Endometrial microvascular endothelial cells (primary cell): Measurements from ENCODE around the gene TNMD. TPM values are rescaled to one million over a fixed set of nuclear protein-coding genes. Genes with fewer than 3 reads are reported as not detected.
"Not testable (repeated sequence)": the region's sequence is repeated elsewhere in the genome, so short reads cannot be mapped to it uniquely, and the experiment has no call there.

Experiments
- in situ Hi-C: cut with HindIII; loops from 2 replicates; pipeline ENCODE4 v1.10.0; 2017; ENCODE audit warnings: low sequenced_read_pairs, low pct_unique_long_range_greater_than_20kb; ENCODE audit errors: inconsistent ontology term
- total RNA-seq: library from RNA; depleted of rRNA; stranded (reverse); fragments of >200 nt; gene quantifications from one replicate; pipeline ENCODE4 v1.2.3, GENCODE V29; 2015; ENCODE audit errors: inconsistent ontology term

TNMD gene
- total RNA-seq, result not detected

DNA sequence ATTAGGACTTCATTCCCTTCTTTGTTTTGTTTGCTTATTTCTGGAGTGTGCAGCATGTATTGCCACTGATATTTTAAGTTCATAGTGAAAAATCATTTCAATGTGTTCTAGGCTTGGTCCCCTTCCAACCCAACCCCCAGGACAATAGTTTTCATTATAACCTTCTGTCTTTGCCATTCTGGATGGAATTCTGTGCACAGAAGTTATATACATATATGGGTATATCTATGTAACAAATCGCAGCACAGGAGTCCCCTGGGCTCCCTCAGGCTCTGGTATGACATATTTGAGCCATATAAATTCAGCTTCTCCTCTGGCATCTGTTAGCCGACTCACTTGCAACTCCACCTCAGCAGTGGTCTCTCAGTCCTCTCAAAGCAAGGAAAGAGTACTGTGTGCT, at the start of gene TNMD:
Gene TNMD (plus strand): TSS at position 326 of the 400 bp plus-strand sequence. CDS start 83 bp downstream, outside the sequence.
- in situ Hi-C loops, result no loop called here

DNA sequence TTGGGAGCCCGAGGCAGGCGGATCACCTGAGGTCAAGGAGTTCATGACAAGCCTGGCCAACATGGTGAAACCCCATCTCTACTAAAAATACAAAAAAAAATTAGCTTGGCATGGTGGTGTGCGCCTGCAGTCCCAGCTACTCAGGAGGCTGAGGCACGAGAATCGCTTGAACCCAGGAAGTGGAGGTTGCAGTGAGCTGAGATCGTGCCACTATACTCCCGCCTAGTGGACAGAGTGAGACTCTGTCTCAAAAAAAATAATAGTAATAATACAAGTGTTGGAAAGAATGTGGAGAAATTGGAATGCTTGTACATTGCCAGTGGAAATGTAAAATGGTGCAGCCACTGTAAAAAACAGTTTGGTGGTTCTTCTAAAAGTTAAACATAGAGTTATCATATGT, 19.2 kb upstream of the TNMD start:
- in situ Hi-C loops, result not testable (repeated sequence)

DNA sequence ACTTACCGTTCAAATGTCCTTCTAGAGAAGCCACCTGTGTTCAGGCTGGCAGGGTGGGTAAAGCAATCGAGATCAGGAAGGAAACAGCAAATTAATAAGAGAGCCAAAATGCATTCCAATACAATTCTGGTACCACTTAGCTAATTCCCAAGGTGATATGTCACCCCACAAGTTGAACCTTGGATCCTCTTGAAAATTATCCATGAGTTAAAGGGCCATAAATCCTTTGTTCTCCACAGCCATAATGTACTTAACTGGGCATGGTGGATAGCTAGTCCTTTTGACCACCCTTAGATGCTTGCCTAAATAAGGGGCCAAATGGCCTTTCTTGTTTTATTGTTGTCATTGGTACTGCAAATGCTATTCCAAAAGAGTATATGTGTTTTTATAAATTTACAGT, 2.0 kb downstream of the TNMD start:
- in situ Hi-C loops, result no loop called here

DNA sequence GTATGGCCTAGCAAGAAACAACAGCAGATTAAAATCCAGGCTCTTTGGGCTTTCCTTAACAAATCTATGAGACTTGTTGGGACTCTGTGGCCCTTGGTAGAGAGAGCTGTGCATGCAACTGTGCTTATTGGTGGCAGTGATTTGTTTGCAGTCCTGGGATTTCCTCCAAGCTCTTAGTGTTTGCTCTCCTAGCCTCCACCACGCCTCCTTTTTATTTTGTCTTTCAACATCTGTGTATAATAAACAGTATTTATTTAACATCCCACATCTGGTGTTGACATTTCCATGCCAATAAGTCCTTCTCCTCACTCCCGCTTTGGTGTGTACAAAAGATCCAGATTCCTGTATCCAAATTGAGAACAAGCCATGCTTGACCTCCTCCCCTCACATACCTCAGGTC, 3.1 kb downstream of the TNMD start:
- in situ Hi-C loops, result no loop called here

DNA sequence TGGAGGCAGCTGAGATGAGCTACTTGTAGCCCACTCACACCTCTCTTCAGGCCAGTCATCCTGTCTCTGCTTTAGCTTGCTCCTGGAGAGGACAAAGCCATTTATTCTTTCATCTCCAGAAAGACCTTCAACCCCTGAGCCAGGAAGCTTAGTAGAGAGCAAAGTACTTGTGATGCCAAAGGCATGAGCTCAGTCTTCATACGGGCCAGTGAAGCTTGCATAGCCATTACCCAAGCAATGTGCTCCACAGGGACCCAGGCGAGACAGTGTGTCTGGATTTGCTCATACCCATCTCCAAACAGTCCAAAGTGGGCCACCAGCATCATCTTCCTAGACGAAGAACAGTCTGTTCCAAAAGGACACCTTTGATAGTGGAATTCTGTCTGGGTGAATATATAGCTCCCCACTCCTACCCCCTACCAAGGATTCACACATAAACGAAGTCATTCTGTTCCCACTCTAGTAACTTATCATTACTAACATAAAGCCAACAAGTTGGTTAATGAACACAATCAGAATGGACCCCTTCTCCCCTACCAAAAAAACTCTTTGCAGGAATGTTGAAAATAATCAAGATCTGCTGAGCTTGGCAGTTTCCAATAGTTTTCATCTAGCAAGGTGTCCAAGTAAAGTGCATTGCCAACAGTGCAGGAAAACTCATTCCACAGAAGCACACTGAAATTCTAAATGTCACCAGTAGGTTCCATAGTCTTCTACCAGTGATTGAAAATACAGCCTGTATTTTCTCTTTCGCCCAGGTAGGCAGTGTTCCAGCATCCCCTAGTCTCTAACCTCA, 6.7 kb downstream of the TNMD start:
- in situ Hi-C loops, result no loop called here

DNA sequence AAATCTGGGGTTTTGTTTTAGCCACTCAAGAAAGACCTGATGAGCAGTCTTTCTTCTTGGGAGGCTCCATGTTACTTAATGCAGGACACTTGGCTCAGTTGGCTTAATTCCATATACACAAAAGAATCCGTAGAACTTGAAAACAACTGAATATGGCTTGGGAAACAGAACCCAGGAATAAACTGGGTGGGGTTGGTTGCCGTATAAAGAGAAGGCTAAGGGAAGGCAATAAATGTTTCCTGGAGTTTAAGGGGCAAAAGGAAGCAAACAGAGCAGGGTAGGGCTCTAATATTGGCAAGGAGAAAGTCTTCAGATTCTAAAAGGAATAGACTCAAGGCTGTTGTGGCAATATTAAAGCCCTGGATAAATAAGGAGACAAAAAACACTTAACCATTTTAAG, 8.4 kb downstream of the TNMD start:
- in situ Hi-C loops, result no loop called here

DNA sequence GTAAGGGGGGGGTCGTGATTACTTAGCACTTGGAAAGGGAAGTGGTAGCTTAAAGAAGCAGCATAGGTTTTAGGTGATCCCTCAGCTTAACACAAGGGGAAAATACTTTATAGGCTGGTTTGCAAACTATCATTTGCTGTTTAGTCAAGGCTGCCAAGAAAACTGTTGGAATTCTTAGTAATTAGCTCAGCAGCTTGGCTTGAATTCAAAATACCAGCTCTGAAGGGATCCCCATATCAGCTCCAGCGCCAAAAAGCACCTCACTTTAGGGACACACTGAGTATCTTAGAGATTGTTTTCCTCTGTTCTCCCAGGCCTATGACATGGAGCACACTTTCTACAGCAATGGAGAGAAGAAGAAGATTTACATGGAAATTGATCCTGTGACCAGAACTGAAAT, 8.8 kb downstream of the TNMD start:
- in situ Hi-C loops, result no loop called here

DNA sequence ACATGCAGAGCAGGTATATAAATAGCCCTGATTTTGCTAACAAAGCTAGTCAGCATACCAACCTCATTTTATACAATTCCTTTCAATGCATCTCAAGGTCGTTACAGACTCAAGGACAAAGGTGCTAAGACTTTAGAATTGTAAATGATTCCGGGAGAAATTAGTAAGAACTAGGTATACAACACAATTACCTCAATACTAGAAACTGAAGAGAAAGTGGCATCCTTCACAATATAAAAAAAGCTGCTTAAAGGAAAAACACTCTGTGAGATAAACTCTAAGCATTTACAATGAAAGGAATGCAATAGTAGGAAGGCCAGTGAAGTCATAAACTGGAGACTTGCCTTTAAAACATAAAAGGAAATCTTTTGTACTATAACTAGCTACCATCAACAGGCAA, 11.9 kb downstream of the TNMD start:
- in situ Hi-C loops, result no loop called here

DNA sequence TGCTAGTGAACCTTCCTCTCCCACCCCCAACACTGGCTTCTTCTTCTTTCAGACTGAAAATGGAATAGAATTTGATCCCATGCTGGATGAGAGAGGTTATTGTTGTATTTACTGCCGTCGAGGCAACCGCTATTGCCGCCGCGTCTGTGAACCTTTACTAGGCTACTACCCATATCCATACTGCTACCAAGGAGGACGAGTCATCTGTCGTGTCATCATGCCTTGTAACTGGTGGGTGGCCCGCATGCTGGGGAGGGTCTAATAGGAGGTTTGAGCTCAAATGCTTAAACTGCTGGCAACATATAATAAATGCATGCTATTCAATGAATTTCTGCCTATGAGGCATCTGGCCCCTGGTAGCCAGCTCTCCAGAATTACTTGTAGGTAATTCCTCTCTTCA, 14.7 kb downstream of the TNMD start:
- in situ Hi-C loops, result no loop called here

DNA sequence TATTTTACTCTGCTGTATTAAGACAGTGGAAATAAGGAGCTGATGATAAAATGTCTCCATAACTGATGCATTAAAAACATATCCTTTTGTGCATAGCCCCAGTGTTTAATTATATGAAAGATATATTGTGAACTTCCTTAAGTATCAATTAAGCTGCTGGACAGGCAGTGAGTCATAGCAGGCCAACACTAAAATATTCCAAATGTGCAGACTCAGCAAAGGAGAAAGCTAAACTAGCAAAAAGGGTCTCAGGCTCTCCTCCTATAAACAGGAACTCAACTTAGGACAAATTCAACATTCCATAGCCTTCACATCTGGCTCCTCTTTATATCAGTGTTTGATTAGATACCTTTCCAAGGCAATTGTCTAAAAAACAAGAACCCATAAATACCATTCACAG, 15.6 kb downstream of the TNMD start:
- in situ Hi-C loops, result no loop called here

DNA sequence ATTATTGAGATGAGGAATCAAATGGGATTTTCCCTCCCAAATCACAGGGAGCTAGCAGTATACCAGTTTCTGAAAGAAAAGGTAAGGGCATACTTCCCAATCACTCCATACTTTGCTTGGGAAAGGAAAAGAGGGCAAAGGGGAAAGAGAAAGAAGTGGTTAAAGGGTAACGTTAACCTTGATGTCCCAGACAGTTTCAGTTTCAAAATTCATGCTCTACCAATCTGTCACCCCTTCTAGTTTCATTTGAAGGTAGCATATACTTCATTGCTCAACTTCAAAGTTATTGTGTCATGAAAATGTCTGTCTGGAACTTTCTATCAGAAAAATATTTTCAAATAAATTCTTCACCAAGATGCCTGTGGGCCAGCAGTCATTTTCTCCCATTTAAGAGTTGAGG, 16.0 kb downstream of the TNMD start:
- in situ Hi-C loops, result no loop called here

DNA sequence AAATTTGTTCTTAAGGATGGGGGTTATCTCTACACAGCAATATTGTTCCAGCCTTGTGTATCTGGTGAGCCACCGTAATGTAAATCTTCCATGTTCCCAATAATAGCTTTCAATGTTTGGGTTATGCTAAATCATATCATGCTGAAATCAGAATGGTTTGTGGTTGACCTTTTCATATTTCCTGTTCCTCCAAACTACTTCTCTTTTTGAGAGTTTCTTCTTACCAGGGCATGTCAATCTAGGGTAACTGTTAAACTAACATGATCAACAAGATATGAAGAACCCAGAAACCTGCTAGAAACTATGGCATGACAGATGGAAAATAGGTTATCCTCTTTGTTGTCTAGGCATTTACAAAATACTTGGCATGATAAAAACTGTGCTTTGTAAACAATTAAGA, 22.0 kb downstream of the TNMD start:
- in situ Hi-C loops, result no loop called here

DNA sequence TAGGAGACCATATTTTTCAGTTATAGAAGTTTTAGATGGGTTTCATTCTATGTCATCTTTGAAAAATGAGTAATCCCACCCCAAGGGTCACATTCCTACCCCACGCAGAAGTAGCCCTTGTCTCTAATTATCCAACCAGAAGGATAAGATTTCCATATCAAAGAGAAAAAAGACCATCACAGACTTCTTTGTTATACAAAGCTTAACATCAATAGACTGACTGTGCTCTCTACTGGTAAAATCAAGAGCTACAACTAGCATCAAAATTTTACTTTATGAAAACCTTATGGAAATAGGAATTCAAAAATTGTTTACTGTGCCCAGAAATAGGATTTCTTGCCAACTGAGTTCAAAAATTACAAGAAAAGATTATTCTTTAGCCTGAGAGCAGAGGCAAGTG, 24.9 kb downstream of the TNMD start:
- in situ Hi-C loops, result no loop called here

DNA sequence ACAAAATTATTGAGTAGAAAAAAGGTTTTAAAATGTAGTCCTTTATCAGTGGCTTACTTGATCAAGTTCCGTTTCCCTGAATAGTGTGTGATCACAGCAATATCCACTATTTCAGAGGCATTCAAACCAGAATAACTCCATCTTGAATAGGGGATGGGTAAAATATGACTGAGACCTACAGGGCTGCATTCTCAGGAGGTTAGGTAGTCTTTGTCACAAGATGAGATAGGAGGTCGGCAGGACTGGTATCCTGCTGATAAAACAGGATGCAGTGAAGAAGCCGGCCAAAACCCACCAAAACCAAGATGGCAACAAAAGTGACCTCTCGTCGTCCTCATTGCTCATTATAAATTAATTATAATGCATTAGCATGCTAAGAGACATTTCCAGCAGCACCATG, 27.2 kb downstream of the TNMD start:
- in situ Hi-C loops, result no loop called here

DNA sequence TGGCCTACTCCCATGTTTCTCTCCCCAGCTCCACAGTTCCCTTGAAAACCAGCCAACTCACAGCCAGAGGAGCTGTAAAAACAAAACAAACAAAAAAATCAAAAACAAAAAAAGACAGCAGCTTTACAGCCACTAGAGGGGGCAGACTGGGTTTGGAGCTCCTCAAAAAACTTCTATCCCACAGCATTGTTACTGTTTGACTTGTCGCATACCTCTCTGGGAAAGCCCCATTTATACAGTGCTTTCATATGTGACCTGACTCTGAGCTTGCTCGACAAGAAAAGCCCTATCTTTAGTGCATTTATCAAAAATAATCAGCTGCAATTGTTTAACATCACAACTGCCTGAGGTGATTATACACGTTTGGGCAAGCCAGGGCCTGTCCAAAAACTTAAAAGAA, 30.3 kb downstream of the TNMD start:
- in situ Hi-C loops, result no loop called here

DNA sequence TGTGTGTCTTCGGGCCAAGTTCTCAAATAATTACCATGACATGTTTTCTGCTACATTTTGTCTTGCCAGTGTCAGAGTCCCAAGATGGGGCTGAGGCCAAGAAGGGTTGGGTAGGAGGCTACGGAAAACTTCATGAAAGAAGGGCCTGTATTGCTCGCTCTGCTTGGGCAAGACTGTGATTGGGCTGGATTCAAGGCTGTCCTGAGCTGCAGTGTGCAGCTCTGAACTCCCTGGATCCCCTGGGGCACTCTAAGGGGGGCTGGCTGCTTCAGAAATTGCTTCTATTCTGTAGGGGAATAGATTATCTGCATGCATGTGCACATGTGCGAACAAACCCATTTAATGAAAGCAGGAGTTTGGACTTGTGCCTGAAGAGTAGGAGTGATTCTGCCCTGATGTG, 38.3 kb downstream of the TNMD start:
- in situ Hi-C loops, result no loop called here

DNA sequence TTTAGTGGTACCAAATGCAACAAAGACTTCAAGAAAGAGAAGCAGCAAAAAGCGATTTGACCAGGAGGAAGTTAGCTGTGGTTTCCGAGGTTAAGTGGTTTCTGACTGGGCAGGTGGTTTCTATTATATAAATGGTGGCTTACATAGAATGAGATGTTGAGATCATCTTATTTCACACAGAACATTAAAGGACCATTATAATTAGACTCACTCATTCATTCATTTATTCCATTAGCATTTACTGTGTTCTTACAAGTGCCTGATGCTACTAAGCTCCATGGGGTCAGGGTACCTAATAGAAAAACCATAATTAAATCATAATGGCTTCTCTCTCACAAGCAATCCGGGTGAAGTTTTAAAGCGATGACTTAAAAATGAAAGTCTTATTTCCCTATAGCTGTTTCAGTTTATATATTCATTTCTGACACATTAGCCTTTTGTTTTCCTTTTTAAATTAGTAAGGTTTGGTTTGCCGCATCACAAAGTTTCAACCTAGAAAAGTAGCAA, 41.3 kb downstream of the TNMD start:
- in situ Hi-C loops, result no loop called here

DNA sequence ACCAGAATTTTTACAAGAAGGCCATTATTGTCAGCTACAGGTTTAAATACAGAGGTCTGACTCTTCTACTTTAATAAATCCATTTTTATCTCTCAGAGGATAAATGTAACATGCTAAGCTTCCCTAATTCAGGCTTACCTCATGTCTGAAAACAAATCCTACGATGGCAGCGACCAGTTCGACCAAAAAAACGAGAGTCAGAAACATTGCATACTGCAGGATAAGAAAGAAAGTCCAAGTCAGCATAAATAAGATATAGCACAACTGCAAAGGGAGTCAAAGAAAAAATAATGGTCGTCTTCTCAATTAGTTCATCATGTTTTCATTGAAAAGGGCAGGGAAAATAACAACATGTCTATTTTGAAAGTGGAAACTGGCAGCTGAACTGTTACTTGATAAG, 50.3 kb downstream of the TNMD start:
- in situ Hi-C loops, result no loop called here

DNA sequence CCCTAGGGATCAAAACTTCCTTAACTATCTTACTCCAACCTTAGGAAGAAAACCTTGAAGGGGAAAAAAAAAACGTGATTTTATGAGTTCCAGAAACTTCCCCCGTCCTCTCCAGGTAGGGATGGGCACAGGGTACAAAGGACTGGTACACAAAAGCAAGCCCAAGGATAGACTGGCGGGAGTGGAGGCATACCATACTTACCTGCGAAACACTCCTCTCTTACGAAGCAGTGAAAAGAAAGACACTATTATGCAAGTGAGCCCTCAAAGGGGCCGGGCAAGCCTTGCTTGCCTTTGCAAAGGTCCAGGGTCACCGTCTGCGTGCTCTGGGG, 51.2 kb downstream of the TNMD start:
- in situ Hi-C loops, result no loop called here

DNA sequence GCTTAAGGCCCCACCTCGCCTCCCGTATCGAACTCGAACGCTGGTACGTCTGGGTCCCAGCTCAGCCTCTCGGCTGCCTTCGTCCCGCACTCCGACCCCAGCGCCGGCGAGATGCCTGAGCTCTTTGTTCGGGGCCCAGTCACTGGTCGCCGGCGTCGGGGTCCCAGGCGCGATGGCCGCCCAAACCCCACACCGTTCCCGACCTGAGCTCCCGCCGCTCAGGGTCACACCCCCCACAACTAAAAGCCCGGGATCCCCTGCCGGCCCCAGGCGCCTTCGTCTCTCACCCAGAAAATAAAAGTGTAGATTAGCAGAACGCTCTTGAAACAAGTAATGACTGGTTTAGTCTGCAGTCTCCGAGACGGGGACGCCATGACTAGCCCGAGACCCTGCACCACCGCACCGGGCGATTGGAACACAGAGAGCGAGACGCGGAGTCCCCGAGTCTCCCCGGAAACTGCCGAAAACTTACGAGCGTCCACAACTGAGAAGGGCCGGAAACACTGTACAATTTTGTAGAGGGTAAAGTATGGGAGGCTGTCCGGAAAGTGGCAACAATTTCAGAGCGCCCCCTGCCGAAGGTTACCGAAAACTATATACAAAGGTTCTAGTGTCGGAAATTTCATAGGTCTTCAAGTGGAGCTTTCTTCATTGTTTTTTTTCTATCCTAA, 51.7 kb downstream of the TNMD start, which contains the start of gene TSPAN6:
Gene TSPAN6 (minus strand): TSS at position 486 of the 671 bp plus-strand sequence. CDS start 112 bp downstream, at position 374.
- in situ Hi-C loops, result no loop called here
